NCI-H1436 (cell line): ENCODE data around the gene NUP93.

Experiments used
- DNase-seq: peaks from one replicate; lab custom pipeline; 2025; lab: John Stamatoyannopoulos, UW

Gene NUP93

DNA sequence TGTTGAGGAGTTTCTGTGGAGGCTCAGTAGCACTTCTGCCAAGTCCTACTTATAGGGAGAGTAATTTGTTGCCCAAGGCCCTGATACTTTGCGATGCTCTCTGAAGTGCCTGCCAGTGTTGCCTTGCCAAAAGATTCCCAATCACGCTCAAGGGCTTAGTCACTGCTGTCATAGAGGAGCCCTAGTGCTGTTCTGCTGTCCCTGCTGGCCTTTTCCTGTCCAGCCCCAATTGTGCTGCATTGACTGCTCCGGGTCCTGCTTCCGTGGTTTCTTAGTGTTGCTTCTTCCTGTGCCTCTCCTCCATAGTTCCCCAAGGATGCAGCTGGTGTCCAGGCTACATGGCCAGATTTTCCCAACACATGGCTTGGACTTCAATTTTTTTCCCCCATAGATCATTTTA, 13.9 kb downstream of the NUP93 start:
- DNase-seq: no peak

DNA sequence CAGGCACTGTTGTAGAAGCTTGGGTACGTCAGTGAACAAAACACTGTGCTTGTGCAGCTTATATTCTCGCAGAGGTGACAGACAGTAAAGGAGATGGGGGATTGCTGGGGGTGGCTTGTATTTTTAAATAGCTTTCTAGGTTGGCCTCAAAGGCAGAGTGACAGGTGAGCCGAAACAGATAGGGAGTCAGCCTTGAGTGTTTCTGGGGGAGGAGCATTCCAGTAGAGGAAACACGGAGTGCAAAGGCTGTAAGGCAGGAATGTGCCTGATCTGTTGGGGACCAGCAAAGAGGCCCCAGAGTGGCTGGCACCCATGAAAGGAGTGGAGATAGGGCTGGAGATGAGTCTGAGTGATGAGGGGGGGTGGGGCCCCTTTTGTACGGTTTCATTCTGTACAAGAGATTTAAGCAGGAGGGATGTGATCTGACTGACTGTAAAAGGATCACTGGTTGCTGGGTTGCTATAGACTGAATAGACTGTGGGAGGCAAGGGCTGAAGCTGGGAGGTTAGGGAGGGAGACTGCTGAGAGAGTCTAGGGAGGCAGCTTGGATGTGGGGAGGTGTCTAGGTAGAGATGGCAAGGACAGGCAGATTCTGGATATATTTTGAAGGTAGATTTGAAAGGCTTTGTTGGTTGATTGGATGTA, 15.2 kb downstream of the NUP93 start:
- DNase-seq: no peak

DNA sequence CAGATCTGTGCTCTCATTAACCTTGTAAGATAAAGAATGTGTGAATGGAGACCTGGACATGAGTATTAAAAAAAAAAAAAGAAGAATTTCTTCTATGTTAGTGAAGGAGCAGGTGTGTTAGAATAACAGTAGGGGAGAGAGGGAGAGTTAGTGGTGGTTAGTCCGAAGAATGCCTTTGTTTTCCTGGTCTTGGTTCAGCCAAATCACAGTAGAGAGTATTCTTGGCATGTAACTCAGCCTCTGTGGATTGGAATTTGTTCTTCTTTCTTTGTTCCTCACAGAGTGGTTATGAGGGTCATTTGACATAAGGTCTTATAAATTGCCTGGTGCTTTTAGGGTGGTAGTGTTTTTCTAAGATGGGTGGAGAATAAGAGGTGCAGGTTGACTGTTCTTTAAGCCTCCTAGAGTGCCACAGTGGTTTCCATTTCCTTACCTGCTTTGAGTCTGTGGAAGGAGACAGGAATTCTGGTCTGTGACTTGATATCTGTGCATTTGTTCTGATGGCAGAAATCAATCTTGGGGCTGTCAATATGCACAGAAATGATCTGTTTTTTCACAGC, 17.6 kb downstream of the NUP93 start:
- no peak for DNase-seq

DNA sequence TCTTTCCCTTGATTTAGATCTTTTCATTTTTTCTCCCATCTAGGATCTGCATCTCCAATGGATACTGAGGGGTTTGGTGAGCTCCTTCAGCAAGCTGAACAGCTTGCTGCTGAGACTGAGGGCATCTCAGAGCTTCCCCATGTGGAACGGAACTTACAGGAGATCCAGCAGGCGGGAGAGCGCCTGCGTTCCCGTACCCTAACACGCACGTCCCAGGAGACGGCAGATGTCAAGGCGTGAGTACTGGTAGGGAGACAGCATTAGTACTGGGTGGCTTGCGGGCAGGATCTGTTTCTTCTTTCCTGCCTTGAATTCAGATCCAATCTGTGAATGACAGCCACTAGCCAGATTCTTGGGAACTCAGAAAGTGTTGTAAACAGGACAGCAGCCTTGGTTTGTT, 18.3 kb downstream of the NUP93 start:
- DNase-seq: no peak

DNA sequence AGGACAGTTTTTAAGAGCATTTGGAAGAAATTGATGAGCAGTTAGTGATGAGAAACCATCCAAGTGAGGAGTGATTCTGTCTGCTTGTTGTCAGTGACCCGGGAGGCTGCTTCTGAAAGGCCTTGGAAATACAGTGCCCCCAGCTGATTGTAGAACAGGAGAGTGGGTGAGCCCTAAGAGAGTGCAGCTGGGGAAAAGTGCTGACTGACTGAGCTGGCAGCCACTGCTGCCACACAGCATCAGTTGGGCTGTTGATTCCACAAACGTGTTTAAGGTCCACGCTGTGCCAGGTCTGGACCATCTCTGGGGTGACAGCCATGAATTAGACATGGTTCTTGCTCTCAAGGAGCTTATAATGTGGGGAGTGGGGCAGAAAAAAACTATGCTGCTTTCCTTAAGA, 18.9 kb downstream of the NUP93 start:
- no peak for DNase-seq

DNA sequence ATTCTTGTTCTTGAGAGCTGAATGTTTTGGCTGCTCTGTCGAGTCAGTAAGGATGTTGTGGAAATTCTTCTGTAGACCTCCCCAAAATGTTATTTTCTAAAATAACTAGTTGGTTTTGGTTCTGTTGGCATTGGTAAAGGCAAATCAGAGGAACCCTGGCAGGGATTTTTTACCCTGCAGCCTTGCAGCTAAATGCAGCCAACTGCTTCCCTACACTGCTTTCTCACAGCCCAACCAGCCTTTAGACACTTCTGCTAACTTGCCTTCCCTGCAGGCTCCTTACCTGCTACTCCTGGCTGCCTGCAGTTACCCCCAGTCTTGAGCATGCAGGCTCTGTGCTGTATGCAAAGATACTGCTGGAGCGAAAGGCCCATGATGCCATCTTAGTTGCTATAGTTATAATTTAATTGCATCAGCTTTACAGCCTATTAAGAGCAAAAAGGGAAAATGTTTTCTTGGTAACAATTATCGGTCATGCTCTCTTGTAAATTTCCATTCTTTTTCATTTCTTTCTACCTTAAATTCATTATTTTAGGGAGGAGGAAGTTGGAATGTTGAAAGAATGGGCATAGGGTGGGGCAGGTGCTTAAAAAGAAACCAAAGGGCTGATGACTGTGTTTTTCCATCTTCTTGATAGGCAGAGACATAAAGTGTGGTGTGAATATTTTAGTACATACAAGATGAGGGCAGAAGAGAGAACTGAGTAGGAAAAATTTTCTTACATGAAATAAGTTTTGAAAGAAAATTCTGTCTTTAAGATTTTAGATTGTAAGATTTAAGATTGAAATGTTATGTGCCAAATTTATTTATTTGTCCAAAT, 20.0 kb downstream of the NUP93 start:
- no peak for DNase-seq

DNA sequence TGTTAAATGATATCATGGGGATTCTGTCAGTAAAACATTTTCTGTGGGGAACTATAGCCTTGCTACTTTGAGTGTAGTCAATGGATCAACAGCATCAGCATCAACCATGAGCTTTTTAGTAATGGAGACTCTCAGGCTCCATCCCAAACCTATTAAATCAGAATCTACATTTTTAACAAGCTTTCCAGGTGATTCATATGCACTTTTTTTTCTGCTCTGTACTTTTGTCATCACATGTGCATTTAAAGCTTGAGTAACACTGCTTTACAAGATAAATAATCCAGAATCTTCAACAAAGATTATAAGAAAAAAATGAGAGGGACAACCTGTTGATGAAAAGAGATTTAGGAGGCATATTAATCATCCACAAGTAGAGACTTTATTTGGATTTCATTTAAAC, 23.5 kb downstream of the NUP93 start:
- DNase-seq: no peak

DNA sequence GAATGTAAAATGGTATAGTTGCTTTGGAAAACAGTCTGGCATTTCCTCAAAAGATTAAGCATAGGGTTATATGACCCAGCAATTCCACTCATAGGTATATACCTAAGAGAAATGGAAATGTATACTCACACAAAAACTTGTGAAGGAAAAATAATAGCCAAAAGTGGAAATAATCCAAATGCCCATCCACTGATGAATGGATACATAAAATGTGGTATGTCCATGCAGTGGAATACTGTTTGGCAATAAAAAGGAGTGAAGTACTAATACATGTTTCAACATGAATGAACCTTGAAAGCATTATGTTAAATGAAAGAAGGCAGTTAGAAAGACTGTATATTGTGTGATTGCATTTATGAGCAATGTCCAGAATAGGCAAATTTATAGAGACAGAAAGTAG, 25.1 kb downstream of the NUP93 start:
- no peak for DNase-seq

DNA sequence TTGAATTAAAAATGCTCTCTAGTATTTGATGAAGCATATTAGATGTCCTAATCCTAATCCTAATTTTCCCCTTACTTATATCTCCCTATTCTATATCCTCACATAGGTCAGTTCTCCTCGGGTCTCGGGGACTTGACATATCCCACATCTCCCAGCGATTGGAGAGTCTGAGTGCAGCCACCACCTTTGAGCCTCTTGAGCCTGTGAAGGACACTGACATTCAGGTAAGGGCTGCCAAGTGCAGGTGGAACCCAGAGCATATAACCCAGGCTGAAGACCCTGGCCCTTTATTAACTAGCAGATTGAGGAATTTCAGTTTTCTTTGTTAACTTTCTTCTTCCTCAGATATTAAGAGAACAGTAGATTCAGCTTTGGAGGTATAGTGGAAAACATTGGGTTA, 28.5 kb downstream of the NUP93 start:
- DNase-seq: no peak

DNA sequence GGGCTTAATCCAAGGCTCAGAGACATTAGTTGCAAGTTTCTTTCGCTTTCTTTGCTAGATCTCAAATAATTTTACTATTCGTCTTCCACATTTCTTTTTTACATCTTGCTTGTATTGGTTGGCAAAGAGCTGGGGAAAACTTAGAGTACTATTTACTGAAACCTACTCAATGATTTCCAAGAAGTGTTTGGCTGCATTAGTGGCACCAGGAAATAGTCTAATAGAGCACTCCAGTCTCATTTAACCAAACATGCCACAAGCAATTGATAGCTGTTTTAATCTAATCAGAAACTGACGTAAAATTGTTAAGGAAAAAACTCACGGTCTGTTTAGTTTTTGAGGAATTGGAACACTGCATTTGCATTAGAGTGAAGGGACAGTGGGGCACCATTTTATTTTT, 29.0 kb downstream of the NUP93 start:
- no peak for DNase-seq

DNA sequence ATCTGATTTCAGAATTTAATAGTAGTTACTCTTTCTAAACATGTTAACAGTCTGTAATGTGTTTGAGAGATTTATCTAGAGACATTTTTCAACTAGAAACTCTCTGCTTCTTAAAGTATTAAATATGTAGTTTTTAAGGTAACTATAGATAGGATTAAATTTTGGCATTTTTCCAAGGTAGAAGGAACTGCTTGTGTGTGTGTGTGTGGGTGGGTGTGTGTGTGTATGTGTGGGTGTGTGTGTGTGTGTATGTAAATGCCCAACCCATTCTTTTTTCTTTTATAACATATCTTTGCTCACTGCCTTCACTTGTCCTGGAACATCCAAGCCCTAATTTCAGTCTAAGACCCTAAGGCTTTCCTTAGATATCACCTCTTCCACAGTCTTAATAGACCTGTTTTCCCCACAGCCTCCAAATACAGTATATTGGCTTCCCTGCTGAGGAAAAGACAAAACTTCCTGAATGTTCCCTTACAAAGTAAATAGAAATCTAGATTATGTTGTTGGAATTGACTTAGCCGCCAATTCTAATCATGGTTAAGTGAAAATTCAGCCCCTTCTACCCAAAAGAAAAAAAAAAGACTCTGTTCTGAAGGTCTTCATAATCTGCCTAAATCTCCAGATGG, 33.5 kb downstream of the NUP93 start:
- DNase-seq: no peak

DNA sequence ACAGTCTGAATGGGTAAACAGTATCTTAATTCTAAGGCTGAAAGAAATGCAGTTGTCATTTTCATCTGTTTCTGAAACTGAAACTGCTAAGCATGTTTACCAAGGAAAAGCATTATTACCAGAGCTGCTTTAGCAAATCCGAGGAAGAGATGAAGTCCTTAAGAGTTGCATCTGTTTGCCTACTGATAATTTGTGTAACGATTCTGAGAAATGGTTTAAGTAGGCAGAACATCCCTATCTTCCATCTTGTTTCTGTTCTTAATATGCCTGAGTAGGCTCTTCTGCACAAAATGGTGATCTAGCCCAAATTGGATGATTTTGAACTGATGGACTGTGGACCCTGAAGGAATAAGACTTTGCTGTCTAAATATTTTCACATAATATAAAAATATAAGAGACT, 34.9 kb downstream of the NUP93 start:
- DNase-seq: no peak

DNA sequence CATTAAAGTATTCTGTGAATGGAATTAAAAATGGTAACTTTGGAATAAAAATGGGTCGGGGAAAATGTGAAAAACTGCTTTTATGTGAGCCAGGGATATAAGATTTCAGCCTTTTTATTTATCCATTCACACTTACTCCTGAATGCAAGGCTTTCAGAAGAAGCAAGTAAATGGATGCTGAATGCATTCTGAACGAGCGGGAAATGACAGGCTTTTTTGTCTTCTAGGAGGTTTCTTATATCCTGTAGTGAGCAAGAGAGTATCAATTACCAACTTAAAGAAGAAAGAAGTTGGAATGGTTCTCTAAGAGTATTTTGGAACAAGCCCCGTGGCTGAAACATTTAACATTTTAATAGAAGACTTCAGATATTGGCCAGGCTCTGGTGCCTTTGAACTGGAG, 36.0 kb downstream of the NUP93 start:
- DNase-seq: no peak

DNA sequence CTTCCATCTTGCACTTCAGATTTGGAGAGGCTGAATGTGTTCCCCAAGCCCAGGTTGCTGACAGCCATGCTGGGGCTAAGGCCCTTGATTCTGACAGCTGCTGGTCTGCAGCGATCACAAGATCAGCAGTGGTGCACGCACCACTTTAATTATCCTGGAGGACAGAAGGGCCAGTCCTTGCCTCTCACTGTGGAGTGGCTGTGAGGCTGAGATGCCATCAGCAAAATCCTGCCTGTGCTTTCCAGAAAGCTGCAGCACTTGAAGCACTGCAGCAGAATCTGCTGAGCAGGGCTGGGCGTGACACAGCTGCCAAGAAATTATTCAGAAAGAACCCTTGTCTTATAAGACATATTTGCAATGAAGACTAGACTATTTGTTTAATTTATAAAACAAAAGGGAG, 37.1 kb downstream of the NUP93 start:
- no peak for DNase-seq

DNA sequence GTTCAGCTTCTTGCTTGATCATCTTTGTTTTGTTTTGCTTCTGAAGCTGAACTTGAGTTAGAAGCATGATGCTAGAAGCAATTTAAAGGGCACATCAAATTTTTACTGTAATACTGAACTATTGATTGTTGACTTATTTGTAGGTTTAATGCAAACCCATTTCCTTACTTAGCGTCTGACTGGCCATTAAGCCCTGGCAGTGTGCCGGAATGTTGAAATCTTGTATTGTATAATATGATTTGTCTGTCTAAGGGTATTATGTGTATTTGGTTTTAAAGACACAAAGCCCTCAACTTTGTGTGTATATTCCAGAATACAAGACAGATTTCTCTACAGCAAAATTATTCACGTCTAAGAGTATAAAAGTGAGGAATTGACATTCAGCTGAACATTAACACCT, 39.7 kb downstream of the NUP93 start:
- DNase-seq: no peak

DNA sequence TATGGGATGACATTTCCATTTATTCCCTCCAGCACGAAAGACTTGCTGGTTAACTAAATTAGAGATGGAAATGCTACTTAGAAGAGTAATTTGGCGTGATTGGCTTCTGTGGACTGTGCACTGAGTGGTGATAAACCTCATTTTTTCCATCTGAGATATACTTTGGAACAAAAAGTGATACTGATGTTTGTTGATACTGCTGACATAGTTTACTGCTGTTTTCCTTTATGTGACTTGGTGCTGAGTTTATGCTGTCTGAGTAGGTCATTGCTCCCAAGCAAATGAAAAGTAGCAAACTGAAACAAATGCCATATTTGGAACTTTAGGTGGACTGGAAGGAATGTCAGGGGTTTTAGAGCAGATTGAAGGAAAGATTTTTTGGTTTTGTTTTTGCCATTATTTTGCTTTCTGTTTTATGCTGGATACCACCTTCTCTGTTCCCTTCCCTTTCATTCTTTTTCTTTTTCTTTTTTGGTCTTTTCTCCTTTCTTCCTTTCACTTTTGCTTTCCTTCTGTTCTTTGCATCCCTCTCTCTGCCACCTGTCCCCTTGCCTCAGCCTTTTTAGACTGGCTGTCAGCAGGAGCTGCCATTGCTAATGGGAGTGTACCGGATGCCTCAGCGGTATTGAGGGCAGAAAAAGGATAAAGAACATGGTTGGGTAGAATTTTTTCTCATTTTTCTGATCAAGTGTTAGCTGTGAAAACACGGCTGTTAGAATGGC, 41.8 kb downstream of the NUP93 start:
- DNase-seq: no peak

DNA sequence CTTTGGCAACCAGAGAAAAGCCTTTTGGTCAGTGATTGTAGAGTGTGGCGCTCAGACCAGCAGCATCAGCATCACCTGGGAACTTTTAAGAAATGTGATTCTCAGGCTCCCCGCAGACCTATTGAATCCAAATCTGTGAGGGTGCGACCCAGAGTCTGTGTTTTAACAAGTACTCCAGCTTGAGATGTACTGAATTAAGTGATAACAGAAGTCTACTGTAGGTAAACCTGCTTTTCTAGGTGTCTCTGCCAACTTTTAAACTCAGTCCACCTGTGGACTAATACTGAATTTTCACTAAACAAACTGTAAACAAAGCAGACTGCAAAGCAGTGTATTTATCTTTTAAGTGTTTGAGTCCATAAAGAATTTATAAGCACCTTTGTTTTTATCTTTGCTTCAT, 43.6 kb downstream of the NUP93 start:
- DNase-seq: no peak

DNA sequence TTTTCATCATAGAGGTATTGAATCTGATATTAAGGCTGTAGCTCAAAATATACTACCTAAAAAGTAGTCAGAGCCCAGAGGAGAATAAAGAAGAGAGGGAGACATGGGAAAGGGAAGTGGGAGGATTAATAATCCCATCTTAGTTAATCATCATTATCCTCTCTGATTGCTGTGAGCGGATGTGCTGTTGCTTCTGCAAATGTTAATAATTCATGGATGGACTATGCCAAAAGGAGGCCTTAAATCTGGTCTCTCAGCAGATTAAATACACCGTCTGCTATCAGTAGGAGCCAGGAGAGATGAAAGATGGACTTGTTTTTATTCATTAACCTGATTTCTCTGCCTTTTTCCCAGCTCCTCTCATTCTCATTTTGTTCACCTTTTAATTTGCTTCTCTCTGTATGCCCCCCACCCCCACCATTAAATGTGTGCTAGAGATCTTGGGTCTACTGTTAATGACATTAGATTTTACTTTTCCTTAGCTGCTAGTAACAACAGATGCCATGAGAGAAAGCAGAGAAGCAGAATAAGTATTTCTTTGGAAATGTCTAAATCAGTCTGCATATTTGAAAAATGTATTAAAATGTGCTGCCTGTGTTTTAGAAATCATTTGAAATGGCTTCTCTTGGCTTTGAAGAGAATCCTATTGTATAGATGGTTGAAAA, 44.2 kb downstream of the NUP93 start:
- DNase-seq: no peak

DNA sequence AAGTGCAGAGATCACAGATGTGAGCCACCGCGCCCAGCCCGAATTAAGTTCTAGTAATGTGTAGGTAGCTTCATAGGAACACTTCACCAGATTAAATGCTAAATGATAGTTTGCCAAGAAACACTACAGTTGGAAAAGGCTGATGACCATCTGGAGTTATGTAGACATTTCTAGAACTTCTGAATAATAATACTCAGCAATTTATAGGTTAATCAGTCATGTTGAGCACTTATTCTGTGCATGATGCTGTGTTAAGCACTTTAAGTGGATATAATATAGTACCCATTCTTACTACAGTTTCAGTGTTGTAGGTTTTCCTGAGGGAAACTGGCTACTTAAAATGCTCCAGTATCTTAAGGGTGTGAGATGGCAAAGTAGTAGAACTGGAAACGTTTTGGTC, 45.2 kb downstream of the NUP93 start:
- no peak for DNase-seq

DNA sequence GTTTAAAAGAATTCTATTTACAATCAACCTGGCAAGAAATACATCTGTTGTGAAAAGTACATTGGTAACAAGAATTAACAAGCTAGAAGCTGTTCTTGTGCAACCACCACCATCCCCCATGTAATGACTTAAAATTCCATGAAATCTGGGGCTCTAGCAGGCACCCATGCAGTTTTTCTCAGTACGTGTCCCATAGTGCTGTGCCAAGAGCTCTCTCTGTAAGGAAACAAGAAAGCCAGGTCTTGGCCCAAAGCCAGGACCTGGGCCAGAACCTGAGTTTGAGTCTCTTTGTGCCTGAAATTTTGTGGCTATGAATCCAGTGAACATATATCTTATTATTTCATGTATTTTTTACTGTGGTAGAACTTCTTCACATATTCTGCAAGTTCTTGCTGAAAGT, 46.6 kb downstream of the NUP93 start:
- DNase-seq: no peak

DNA sequence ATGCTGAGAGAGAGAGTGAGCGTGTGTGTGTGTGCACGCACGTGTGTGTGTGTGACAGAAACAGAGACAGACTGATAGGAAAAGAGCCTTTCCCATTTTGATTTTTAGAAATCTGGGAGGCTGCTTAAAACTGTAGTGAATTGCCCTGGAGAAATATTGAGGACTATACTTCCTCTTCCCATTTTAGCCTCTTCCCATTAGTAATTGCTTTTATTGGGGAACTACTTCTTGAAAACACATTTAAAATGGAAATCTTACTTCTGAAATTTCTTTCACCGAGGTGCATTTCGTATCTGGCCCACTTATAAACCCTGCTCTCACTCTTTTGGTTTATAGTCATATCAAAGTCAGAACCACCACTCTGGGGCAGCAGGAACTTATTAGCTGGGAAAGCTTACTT, 47.1 kb downstream of the NUP93 start:
- no peak for DNase-seq

DNA sequence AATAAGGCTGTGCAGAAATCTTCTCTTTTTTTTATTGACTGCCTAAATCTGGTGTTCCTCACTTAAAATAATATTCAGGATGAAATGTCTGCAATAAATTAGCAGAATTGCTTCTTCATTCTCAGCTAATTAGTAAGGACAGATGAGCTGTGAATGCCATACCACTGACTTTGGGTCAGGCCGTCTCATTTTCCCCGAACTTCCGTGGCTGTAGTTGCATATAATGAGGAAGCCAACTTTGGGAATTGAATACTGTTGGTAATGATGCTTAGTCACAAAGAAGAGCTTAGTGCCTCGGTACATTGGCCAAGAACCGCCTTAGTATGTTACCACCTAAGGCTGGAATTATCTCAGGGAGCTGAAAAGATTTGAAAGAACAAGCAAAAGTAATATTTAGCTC, 47.6 kb downstream of the NUP93 start:
- no peak for DNase-seq
